H1 (cell line): ENCODE results near the gene UBE2D3. TPM values are rescaled to one million over a fixed set of nuclear protein-coding genes. Genes with fewer than 3 reads are reported as not detected.

Experiments
- CTCF ChIA-PET: fragments of 300-600 bp; sonication (Branson Sonifier 250); formaldehyde crosslinking; loops from one replicate; lab custom pipeline; 2021; ENCODE audit not compliant: partially characterized antibody; lab: Charles Lee
- POLR2A ChIA-PET: fragments of 300-600 bp; sonication (Branson Sonifier 250); formaldehyde crosslinking; loops from one replicate; lab custom pipeline; 2021; ENCODE audit warnings: inconsistent platforms; ENCODE audit not compliant: partially characterized antibody; lab: Charles Lee
- DNase-seq, 2 experiments: peaks; one replicate each; pipeline versions ENCODE4 v3.0.0 to v3.0.0-alpha.2; 2010 to 2022; ENCODE audit warnings: low spot score in 2 of 2, low read depth in 1 of 2, mixed read lengths in 1 of 2
- FAIRE-seq: peaks from 2 replicates; lab custom pipeline; 2011; peaks lifted over from hg19 to GRCh38; lab: Jason Lieb, UNC
- H2AFZ ChIP-seq: 2 replicates; pipeline ENCODE4 v1.8.1; 2012; ENCODE audit warnings: low read length, inconsistent platforms
- H2AK5ac ChIP-seq: 2 replicates; pipeline ENCODE4 v1.6.1; 2013; ENCODE audit warnings: low read depth, low read length
- H2BK120ac ChIP-seq: replicated peaks from 2 replicates; pipeline ENCODE3; 2013; ENCODE audit warnings: low read depth, low read length, inconsistent platforms
- H2BK12ac ChIP-seq: 2 replicates; pipeline ENCODE4 v1.6.1; 2013; ENCODE audit warnings: low read depth, low read length
- H2BK15ac ChIP-seq: 2 replicates; pipeline ENCODE4 v1.6.1; 2013; ENCODE audit warnings: low read length
- H2BK20ac ChIP-seq: 2 replicates; pipeline ENCODE4 v1.6.1; 2013; ENCODE audit warnings: low read length
- H2BK5ac ChIP-seq: 2 replicates; pipeline ENCODE4 v1.6.1; 2013; ENCODE audit warnings: low read depth, low read length
- H3K14ac ChIP-seq: 2 replicates; pipeline ENCODE4 v1.6.1; 2013; ENCODE audit warnings: inconsistent platforms; ENCODE audit not compliant: insufficient read length
- H3K18ac ChIP-seq: 2 replicates; pipeline ENCODE4 v1.6.1; 2013; ENCODE audit warnings: low read length; ENCODE audit errors: extremely low read depth
- H3K23ac ChIP-seq: 2 replicates; pipeline ENCODE4 v1.6.1; 2013; ENCODE audit warnings: inconsistent platforms; ENCODE audit not compliant: insufficient read length
- H3K23me2 ChIP-seq: 2 replicates; pipeline ENCODE4 v1.6.1; 2013; ENCODE audit warnings: low read depth, low read length
- H3K27ac ChIP-seq: 2 replicates; pipeline ENCODE4 v1.6.1; 2011; ENCODE audit warnings: low read depth, low read length, inconsistent platforms
- H3K27me3 ChIP-seq, 4 experiments: replicated peaks in 1 of 4; 1 replicate in 1 of 4; 2 replicates in 3 of 4; pipeline versions ENCODE4 v1.6.1 to v1.8.1; 2011 to 2013; ENCODE audit warnings: low read length in 3 of 4, mild to moderate bottlenecking in 3 of 4, inconsistent platforms in 2 of 4, mixed read lengths in 2 of 4, moderate library complexity in 1 of 4; ENCODE audit not compliant: control insufficient read depth in 3 of 4, insufficient read depth in 3 of 4; ENCODE audit errors: extremely low read depth in 1 of 4
- H3K36me3 ChIP-seq, 4 experiments: 2 replicates each; pipeline versions ENCODE4 v1.6.1 to v1.8.1; 2011 to 2013; ENCODE audit warnings: mild to moderate bottlenecking in 4 of 4, low read length in 3 of 4, moderate library complexity in 2 of 4, control low read depth in 1 of 4, inconsistent platforms in 1 of 4; ENCODE audit not compliant: insufficient read depth in 4 of 4, control insufficient read depth in 2 of 4
- H3K4ac ChIP-seq: replicated peaks from 2 replicates; pipeline ENCODE3; 2013; ENCODE audit warnings: low read length, low read depth, mixed read lengths, inconsistent platforms; ENCODE audit not compliant: insufficient read length
- H3K4me1 ChIP-seq, 4 experiments: replicated peaks in 1 of 4; 1 replicate in 1 of 4; 2 replicates in 3 of 4; pipeline versions ENCODE4 v1.6.1 to v1.8.1; 2011 to 2013; ENCODE audit warnings: low read length in 3 of 4, inconsistent platforms in 2 of 4, mixed read lengths in 1 of 4; ENCODE audit not compliant: insufficient read depth in 4 of 4, control insufficient read depth in 3 of 4
- H3K4me2 ChIP-seq, 2 experiments: 2 replicates each; pipeline versions ENCODE4 v1.6.1 to v1.8.1; 2011 to 2013; ENCODE audit warnings: low read depth in 2 of 2, low read length in 2 of 2, control low read depth in 1 of 2, inconsistent platforms in 1 of 2, mild to moderate bottlenecking in 1 of 2; ENCODE audit not compliant: insufficient read depth in 1 of 2
- H3K4me3 ChIP-seq, 4 experiments: fragments of 200-600, 300-600 bp in 1 of 4; sonication (generic), shearing (Covaris generic), sonication (Bioruptor Twin) in 1 of 4; 2 replicates each; pipeline versions ENCODE4 v1.5.1 to v1.8.1; 2011 to 2016; ENCODE audit warnings: low read length in 4 of 4, low read depth in 3 of 4, control low read depth in 2 of 4, inconsistent platforms in 2 of 4, mild to moderate bottlenecking in 2 of 4, mixed read lengths in 1 of 4, moderate library complexity in 1 of 4; ENCODE audit not compliant: insufficient read depth in 2 of 4; ENCODE audit errors: extremely low read depth in 1 of 4
- H3K56ac ChIP-seq: replicated peaks from 2 replicates; pipeline ENCODE3; 2013; ENCODE audit warnings: low read depth, mild to moderate bottlenecking, mixed read lengths, low read length, inconsistent platforms; ENCODE audit not compliant: insufficient read length
- H3K79me1 ChIP-seq: 2 replicates; pipeline ENCODE4 v1.6.1; 2013; ENCODE audit warnings: low read depth, low read length, control low read depth
- H3K79me2 ChIP-seq, 2 experiments: 2 replicates each; pipeline versions ENCODE4 v1.6.1 to v1.8.1; 2012 to 2013; ENCODE audit warnings: low read length in 2 of 2, mild to moderate bottlenecking in 2 of 2, inconsistent platforms in 1 of 2; ENCODE audit not compliant: insufficient read depth in 2 of 2, control insufficient read depth in 1 of 2
- H3K9ac ChIP-seq, 4 experiments: replicated peaks in 1 of 4; 1 replicate in 1 of 4; 2 replicates in 3 of 4; pipeline versions ENCODE4 v1.6.1 to v1.8.1; 2011 to 2013; ENCODE audit warnings: low read depth in 3 of 4, low read length in 3 of 4, control low read depth in 2 of 4, mild to moderate bottlenecking in 2 of 4, moderate library complexity in 2 of 4, inconsistent platforms in 1 of 4; ENCODE audit errors: extremely low read depth in 1 of 4
- H3K9me3 ChIP-seq, 2 experiments: 2 replicates each; pipeline versions ENCODE4 v1.6.1 to v1.8.1; 2012 to 2013; ENCODE audit warnings: mild to moderate bottlenecking in 2 of 2, moderate library complexity in 2 of 2, control low read depth in 1 of 2, inconsistent platforms in 1 of 2, low read depth in 1 of 2, low read length in 1 of 2, mixed read lengths in 1 of 2; ENCODE audit not compliant: insufficient read depth in 2 of 2
- H4K20me1 ChIP-seq, 2 experiments: replicated peaks in 1 of 2; 2 replicates each; pipeline versions ENCODE3 to v1.8.1; 2011 to 2013; ENCODE audit warnings: inconsistent platforms in 2 of 2, low read length in 2 of 2, mild to moderate bottlenecking in 1 of 2; ENCODE audit not compliant: insufficient read depth in 2 of 2, control insufficient read depth in 1 of 2
- H4K5ac ChIP-seq: 2 replicates; pipeline ENCODE4 v1.6.1; 2013; ENCODE audit warnings: low read length, low read depth, mixed read lengths, inconsistent platforms; ENCODE audit not compliant: insufficient read length
- H4K8ac ChIP-seq: 2 replicates; pipeline ENCODE4 v1.8.0; 2013; ENCODE audit warnings: mild to moderate bottlenecking, moderate library complexity, low read length, inconsistent platforms; ENCODE audit not compliant: insufficient read depth; ENCODE audit errors: extremely low read depth
- H4K91ac ChIP-seq: replicated peaks from 2 replicates; pipeline ENCODE3; 2013; ENCODE audit warnings: low read length, mixed read lengths, inconsistent platforms; ENCODE audit not compliant: insufficient read length
- ASH2L ChIP-seq: fragments of 200-600, 300-600 bp; sonication (generic); IDR thresholded peaks from one replicate; pipeline ENCODE4 v1.7.1; 2017; ENCODE audit warnings: low read length
- BRCA1 ChIP-seq: IDR thresholded peaks from 2 replicates; pipeline ENCODE4 v1.6.1; 2012; ENCODE audit warnings: low read depth, low read length, improper control_type of control experiment
- CHD2 ChIP-seq: IDR thresholded peaks from 2 replicates; pipeline ENCODE4 v1.6.1; 2012; ENCODE audit warnings: low read length, improper control_type of control experiment
- EZH2 ChIP-seq: fragments of 200-600 bp; sonication (generic); IDR thresholded peaks from 2 replicates; pipeline ENCODE4 v1.7.1; 2012; ENCODE audit warnings: low read depth, mild to moderate bottlenecking, moderate library complexity, low read length, inconsistent platforms; ENCODE audit not compliant: severe bottlenecking
- FOSL1 ChIP-seq: IDR thresholded peaks from 2 replicates; pipeline ENCODE4 v1.6.1; 2011; ENCODE audit warnings: mild to moderate bottlenecking, low read depth, low read length, moderate library complexity; ENCODE audit not compliant: insufficient read depth
- HDAC2 ChIP-seq, 2 experiments: fragments of 300-600 bp in 1 of 2; sonication (generic) in 1 of 2; IDR thresholded peaks; 2 replicates each; pipeline ENCODE4 v1.6.1; 2011 to 2012; ENCODE audit warnings: low read depth in 2 of 2, low read length in 2 of 2, mild to moderate bottlenecking in 2 of 2, moderate library complexity in 2 of 2, borderline replicate concordance in 1 of 2, inconsistent platforms in 1 of 2
- JUND ChIP-seq: IDR thresholded peaks from 2 replicates; pipeline ENCODE4 v1.6.1; 2011; ENCODE audit warnings: mild to moderate bottlenecking, improper control_type of control experiment, low read length
- NRF1 ChIP-seq: IDR thresholded peaks from 2 replicates; pipeline ENCODE4 v1.6.1; 2011; ENCODE audit warnings: mild to moderate bottlenecking, low read depth, low read length, improper control_type of control experiment
- POLR2AphosphoS5 ChIP-seq: IDR thresholded peaks from 2 replicates; pipeline ENCODE4 v1.6.1; 2011; ENCODE audit warnings: low read depth, low read length
- TCF12 ChIP-seq: IDR thresholded peaks from 2 replicates; pipeline ENCODE4 v1.6.1; 2011; ENCODE audit warnings: low read depth, mild to moderate bottlenecking, low read length
- WGBS, 2 experiments: shearing (Covaris generic) in 1 of 2; methylation state at CpG; one replicate each; pipeline versions ENCODE4 v1.1.6 to v1.1.7; 2013 to 2015; ENCODE audit warnings: low lambda C conversion rate in 2 of 2, mixed read lengths in 2 of 2, inconsistent platforms in 1 of 2, low coverage in 1 of 2, missing lambda C conversion rate in 1 of 2; ENCODE audit not compliant: insufficient replicate concordance in 2 of 2, insufficient coverage in 1 of 2, insufficient read length in 1 of 2; ENCODE audit errors: extremely low coverage in 1 of 2, missing lambda C conversion rate in 1 of 2; 5-methylcytosine and 5-hydroxymethylcytosine counted together
- polyA plus RNA-seq, 7 experiments: library from polyadenylated mRNA; depleted of rRNA in 3 of 7; stranded (reverse) in 5 of 7; unstranded in 2 of 7; fragments of >200 nt in 5 of 7; fragments of 200-250 nt in 2 of 7; gene quantifications; 1 replicate in 5 of 7; 2 replicates in 1 of 7; 4 replicates in 1 of 7; pipeline versions ENCODE4 v1.2.1 to v1.2.3, GENCODE V29; 2011 to 2013; ENCODE audit warnings: missing spikeins in 2 of 7, mixed read lengths in 2 of 7
- total RNA-seq: library from RNA; stranded (reverse); fragmentation: NEBNext Ultra II Directional; extraction: Animal tissue kit (Norgen Biotek cat#: 25700); gene quantifications from 2 replicates; pipeline ENCODE4 v1.2.1, GENCODE V29; 2021
- TF ChIP-seq, protein P1 (sequence below): IDR thresholded peaks from 2 replicates; pipeline ENCODE4 v1.6.1; 2011; ENCODE audit warnings: low read depth, mild to moderate bottlenecking, low read length; ENCODE audit not compliant: insufficient read depth

UBE2D3 gene
- total and polyA plus RNA-seq, 2 of the 8 experiments (the other 6 are each of a cell fraction or from before 2014, with no cell fraction given), result 396 to 544 TPM

DNA sequence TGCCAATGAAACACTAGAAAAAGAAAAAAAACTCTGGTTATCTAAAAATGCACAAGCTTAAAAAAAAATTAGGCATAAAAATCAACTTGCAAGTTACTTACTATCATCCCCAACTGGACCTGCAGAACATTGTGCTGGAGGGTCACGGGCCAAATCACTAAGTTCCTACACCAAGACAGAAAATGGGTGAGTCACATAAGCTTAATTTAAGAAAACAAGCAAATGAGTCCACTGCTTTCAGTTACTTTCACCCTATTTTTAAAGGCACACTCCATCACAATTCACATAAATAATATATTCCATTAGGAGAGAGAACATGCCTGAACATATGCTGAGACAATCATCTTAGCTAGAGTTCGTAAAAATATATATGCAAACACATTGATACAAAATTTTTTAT lies 17.7 kb downstream of the UBE2D3 start:
- Histone ChIP-seq H3K23ac (no peak overlapping the region), H4K20me1 (peaks cover 17 to 25% of the 10 kb centered on the region in 2 experiments), H3K56ac (no peak overlapping the region), H3K4me1 (peaks cover 0 to 3% (median 0%) of the 10 kb centered on the region in 4 experiments; a peak in 1 of 7 replicates), H3K9me3 (no peaks in the 10 kb centered on the region), H3K27me3 (no peaks in the 10 kb centered on the region), H3K4me2 (no peak overlapping the region), H2BK15ac (no peak overlapping the region), H2BK20ac (no peak overlapping the region), H2BK120ac (no peak overlapping the region), H3K14ac (no peak overlapping the region), H3K27ac (no peak overlapping the region), H4K5ac (no peak overlapping the region), H2BK5ac (no peak overlapping the region), H3K4ac (no peak overlapping the region), H3K23me2 (no peaks in the 10 kb centered on the region), H3K9ac (no peak overlapping the region), H2BK12ac (no peak overlapping the region), H2AK5ac (no peak overlapping the region), H4K91ac (no peak overlapping the region), H3K4me3 (no peak overlapping the region), H3K79me2 (peaks cover 18 to 98% of the 10 kb centered on the region in 2 experiments), H3K18ac (no peak overlapping the region), H3K36me3 (peaks cover 0 to 49% (median 16%) of the 10 kb centered on the region in 4 experiments; a peak in 4 of 8 replicates), H4K8ac (no peak overlapping the region), H2AFZ (no peak overlapping the region), H3K79me1 (no peaks in the 10 kb centered on the region)
- TF ChIP-seq CHD2 (no peak), ASH2L (no peak), BRCA1 (no peak), FOSL1 (no peak), NRF1 (no peak), HDAC2 (IDR thresholded peaks at IDR 0.05; ENCODE audit: borderline replicate concordance in 1 of 2, low read depth in 2 of 2, low read length in 2 of 2) (no peak), TCF12 (no peak), EZH2 (no peak), JUND (no peak), POLR2AphosphoS5 (no peak)
- TF ChIP-seq, protein P1, sequence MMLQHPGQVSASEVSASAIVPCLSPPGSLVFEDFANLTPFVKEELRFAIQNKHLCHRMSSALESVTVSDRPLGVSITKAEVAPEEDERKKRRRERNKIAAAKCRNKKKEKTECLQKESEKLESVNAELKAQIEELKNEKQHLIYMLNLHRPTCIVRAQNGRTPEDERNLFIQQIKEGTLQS, result no peak
- 85% methylated on average over 2 of the region's 2 CpGs; no CpG with 5 or more reads in 1 of the 2 experiments for WGBS, 2 experiments
- ChIA-PET POLR2A (interaction anchor here (0.6 to 11.9 kb wide), 3 partner anchors 9 to 37 kb away, joined by 3 to 162 read pairs (median 3); partner anchors contain the start of gene UBE2D3), CTCF (interaction anchor here (0.7 kb wide), 1 partner anchor 81 kb away, joined by 3 read pairs; no protein-coding TSS in a partner anchor)
- no peak for DNase-seq
- no peak for FAIRE-seq
